ENCODE data around the gene SHTN1. TPM values are rescaled to one million over a fixed set of nuclear protein-coding genes. Genes with fewer than 3 reads are reported as not detected.

Gene SHTN1, protein sequence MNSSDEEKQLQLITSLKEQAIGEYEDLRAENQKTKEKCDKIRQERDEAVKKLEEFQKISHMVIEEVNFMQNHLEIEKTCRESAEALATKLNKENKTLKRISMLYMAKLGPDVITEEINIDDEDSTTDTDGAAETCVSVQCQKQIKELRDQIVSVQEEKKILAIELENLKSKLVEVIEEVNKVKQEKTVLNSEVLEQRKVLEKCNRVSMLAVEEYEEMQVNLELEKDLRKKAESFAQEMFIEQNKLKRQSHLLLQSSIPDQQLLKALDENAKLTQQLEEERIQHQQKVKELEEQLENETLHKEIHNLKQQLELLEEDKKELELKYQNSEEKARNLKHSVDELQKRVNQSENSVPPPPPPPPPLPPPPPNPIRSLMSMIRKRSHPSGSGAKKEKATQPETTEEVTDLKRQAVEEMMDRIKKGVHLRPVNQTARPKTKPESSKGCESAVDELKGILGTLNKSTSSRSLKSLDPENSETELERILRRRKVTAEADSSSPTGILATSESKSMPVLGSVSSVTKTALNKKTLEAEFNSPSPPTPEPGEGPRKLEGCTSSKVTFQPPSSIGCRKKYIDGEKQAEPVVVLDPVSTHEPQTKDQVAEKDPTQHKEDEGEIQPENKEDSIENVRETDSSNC
- total RNA-seq, result 2.3 and 4.3 TPM in 2 replicates

DNA sequence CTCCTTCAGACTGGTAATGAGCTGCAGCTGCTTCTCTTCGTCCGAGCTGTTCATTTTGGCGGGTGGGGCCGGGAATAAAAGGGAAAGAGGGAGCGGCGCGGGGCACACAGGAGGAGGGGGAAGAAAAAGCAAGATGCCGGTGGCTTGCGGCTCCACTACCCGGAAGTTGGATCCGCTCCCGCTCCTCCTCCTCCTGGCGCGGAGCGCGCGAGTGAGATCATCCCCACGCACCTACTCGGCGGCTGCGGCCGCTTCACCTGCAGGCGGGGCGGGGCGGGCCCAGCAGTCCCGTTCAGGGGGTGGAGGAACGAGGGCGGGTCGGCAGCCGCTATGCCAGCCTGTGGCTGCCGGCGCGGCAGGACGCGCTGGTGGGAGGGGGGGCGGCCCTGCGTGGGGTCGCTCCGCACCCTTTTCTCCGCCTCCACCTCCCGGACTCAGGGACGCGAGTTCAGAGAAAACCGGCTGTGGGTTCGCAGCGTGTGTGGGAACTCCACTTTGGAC is at the start of gene SHTN1:
Gene SHTN1 (minus strand): TSS at position 162 of the 501 bp plus-strand sequence. CDS start 108 bp downstream, at position 54.

DNA sequence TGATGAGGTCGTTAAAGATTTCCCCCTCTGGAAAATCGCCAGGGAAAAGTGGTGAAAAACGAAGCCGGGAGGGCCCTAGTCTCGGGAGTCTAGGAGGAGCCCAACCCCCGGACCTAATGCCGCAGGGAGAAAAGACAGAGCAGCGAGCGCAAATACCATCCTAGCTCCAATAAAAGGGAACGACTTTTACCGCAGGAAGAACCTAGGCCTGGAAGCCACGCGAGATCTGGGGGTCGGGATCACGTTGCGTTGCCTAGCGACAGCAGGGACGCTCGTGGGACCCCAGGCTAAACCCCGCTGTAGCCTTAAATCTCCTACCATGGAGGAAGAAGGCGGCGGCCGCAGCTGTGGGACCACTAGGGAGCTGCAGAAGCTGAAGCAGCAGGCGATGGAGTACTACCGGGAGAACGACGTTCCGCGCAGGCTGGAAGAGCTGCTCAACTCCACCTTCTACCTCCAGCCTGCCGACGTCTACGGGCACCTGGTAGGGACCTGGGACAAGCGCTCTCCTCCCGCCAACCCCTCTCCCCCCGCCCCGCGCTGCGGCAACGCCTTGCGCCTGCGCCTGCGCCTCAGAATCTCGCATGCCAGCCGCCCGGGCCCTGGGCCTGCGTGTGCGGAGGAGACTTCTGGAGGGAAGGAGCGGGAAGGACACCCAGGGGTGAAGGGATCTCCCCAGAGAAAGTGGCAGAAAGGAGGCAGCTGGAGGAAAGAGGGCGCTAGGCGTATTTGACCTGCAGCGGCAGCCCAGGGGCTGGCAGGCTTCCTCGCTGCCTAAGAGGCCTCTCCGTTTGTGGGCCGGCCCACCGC is 155.5 kb downstream of the SHTN1 start, which contains the start of gene ENO4:
Gene ENO4 (plus strand): TSS at position 252 of the 810 bp plus-strand sequence. CDS start 68 bp downstream, at position 320.

Other genes with a start within 250 kb of the SHTN1 start
- gene ENO4, start 155.7 kb downstream of the SHTN1 start, total RNA-seq, result not detected in 2 replicates
- not detected in 2 replicates for gene VAX1, start 133.1 kb upstream of the SHTN1 start, total RNA-seq
- not detected in 2 replicates for gene KCNK18, start 192.3 kb upstream of the SHTN1 start, total RNA-seq
- gene SLC18A2, start 235.9 kb upstream of the SHTN1 start, total RNA-seq, result under 0.01 TPM in 1 of 2 replicates, not detected in the other

Measured in tracheal epithelial cell (primary cell).